Common myeloid progenitor, CD34-positive (primary cell): ENCODE measurements around the gene APCS.

ENCODE experiments used
- CTCF ChIA-PET: fragments of 350-600 bp; sonication (Branson Sonifier 250); formaldehyde crosslinking; loops from one replicate; lab custom pipeline; 2021; ENCODE audit warnings: antibody characterized with exemption; lab: Charles Lee
- POLR2A ChIA-PET: fragments of 350-600 bp; sonication (Branson Sonifier 250); formaldehyde crosslinking; loops from one replicate; lab custom pipeline; 2021; ENCODE audit warnings: antibody characterized with exemption; lab: Charles Lee
- DNase-seq, 3 donors: peaks; one replicate each; pipeline versions ENCODE4 v3.0.0 to v3.0.0-alpha.2; 2013
- H3K27ac ChIP-seq, 2 experiments: 1 replicate in 1 of 2; 2 replicates in 1 of 2; pipeline ENCODE4 v1.7.0; 2013; ENCODE audit warnings: inconsistent platforms in 2 of 2, low read length in 2 of 2, mild to moderate bottlenecking in 2 of 2, low read depth in 1 of 2, moderate library complexity in 1 of 2; ENCODE audit not compliant: severe bottlenecking in 2 of 2, insufficient read depth in 1 of 2, poor library complexity in 1 of 2
- H3K27me3 ChIP-seq, 5 experiments: replicated peaks in 2 of 5; 1 replicate in 3 of 5; 2 replicates in 2 of 5; pipeline versions ENCODE4 v1.6.1 to v1.7.0; 2013; ENCODE audit warnings: low read length in 4 of 5, mild to moderate bottlenecking in 2 of 5, moderate library complexity in 2 of 5, inconsistent platforms in 1 of 5; ENCODE audit not compliant: insufficient read depth in 5 of 5, control insufficient read depth in 4 of 5
- H3K36me3 ChIP-seq, 4 experiments: 1 replicate in 2 of 4; 2 replicates in 2 of 4; pipeline versions ENCODE4 v1.6.1 to v1.7.0; 2013; ENCODE audit warnings: low read length in 3 of 4, control low read depth in 1 of 4, mild to moderate bottlenecking in 1 of 4; ENCODE audit not compliant: control insufficient read depth in 4 of 4, insufficient read depth in 4 of 4
- H3K4me1 ChIP-seq, 4 experiments: 1 replicate in 3 of 4; 2 replicates in 1 of 4; pipeline versions ENCODE4 v1.6.1 to v1.7.1; 2013; ENCODE audit warnings: low read length in 3 of 4, mild to moderate bottlenecking in 3 of 4, control low read depth in 1 of 4, inconsistent platforms in 1 of 4, moderate library complexity in 1 of 4; ENCODE audit not compliant: control insufficient read depth in 4 of 4, insufficient read depth in 4 of 4; ENCODE audit errors: control extremely low read depth in 1 of 4
- H3K4me3 ChIP-seq, 7 experiments: 1 replicate in 4 of 7; 2 replicates in 3 of 7; pipeline versions ENCODE4 v1.5.1 to v1.7.0; 2013; ENCODE audit warnings: mild to moderate bottlenecking in 7 of 7, low read length in 6 of 7, moderate library complexity in 6 of 7, inconsistent platforms in 2 of 7, low read depth in 2 of 7, control low read depth in 1 of 7; ENCODE audit not compliant: insufficient read depth in 4 of 7, control insufficient read depth in 1 of 7; ENCODE audit errors: extremely low read depth in 1 of 7
- H3K9me3 ChIP-seq, 5 experiments: 1 replicate in 4 of 5; 2 replicates in 1 of 5; pipeline versions ENCODE4 v1.6.1 to v1.7.1; 2013; ENCODE audit warnings: low read length in 4 of 5, mild to moderate bottlenecking in 2 of 5, inconsistent platforms in 1 of 5, low read depth in 1 of 5, moderate library complexity in 1 of 5; ENCODE audit not compliant: control insufficient read depth in 4 of 5, insufficient read depth in 2 of 5; ENCODE audit errors: control extremely low read depth in 1 of 5
- WGBS: methylation state at CpG from one replicate; pipeline ENCODE4 v1.1.5; 2013; ENCODE audit not compliant: insufficient coverage; 5-methylcytosine and 5-hydroxymethylcytosine counted together

The APCS gene

GRCh38 chr1:159598196-159598595 lies 10.6 kb downstream of the APCS start:
- ChIA-PET CTCF (no interaction called here), POLR2A (no interaction called here)
- Histone ChIP-seq H3K36me3 (no peaks in the 10 kb centered on the region), H3K27ac (no peak overlapping the region), H3K4me3 (no peak overlapping the region), H3K9me3 (no peaks in the 10 kb centered on the region), H3K4me1 (peaks cover 0 to 11% (median 7%) of the 10 kb centered on the region in 4 experiments), H3K27me3 (peaks cover 0 to 3% (median 0%) of the 10 kb centered on the region in 5 experiments)
- WGBS = 93% methylated on average over 4 of the region's 4 CpGs
- DNase-seq = no peak

- ChIA-PET CTCF (no interaction called here), POLR2A (no interaction called here)
- no peak overlapping the region for H3K27ac ChIP-seq
- H3K4me1 ChIP-seq = no peaks in the 10 kb centered on the region
- no peak for DNase-seq
- H3K27me3 ChIP-seq = no peaks in the 10 kb centered on the region
- no peak overlapping the region for H3K4me3 ChIP-seq
- H3K36me3 ChIP-seq = no peaks in the 10 kb centered on the region
- peaks cover 0 to 4% (median 0%) of the 10 kb centered on the region in 5 experiments for H3K9me3 ChIP-seq
- WGBS = no CpG with 5 or more reads among the region's 3 CpGs
Measured at GRCh38 chr1:159600894-159601293, 13.3 kb downstream of the APCS start.

GRCh38 chr1:159602501-159602999 lies 14.9 kb downstream of the APCS start:
- WGBS = 77% methylated on average over 4 of the region's 5 CpGs
- no peaks in the 10 kb centered on the region for H3K4me1 ChIP-seq
- no peak for DNase-seq
- H3K36me3 ChIP-seq = no peaks in the 10 kb centered on the region
- H3K9me3 ChIP-seq = peaks cover 0 to 4% (median 0%) of the 10 kb centered on the region in 5 experiments
- no peak overlapping the region for H3K4me3 ChIP-seq
- CTCF ChIA-PET = no interaction called here
- no peaks in the 10 kb centered on the region for H3K27me3 ChIP-seq
- POLR2A ChIA-PET = no interaction called here
- no peak overlapping the region for H3K27ac ChIP-seq

- Histone ChIP-seq H3K9me3 (no peaks in the 10 kb centered on the region), H3K36me3 (no peaks in the 10 kb centered on the region), H3K27me3 (no peaks in the 10 kb centered on the region), H3K4me1 (no peaks in the 10 kb centered on the region), H3K4me3 (no peak overlapping the region), H3K27ac (no peak overlapping the region)
- DNase-seq = no peak
- CTCF ChIA-PET = interaction anchor here (0.7 kb wide), 1 partner anchor 14 kb away, joined by 3 read pairs; no protein-coding TSS in a partner anchor
- POLR2A ChIA-PET = no interaction called here
- WGBS = 97% methylated on average over 6 of the region's 8 CpGs
Measured at GRCh38 chr1:159612211-159612885, 24.7 kb downstream of the APCS start.

GRCh38 chr1:159632922-159633321 lies 45.3 kb downstream of the APCS start:
- DNase-seq = no peak
- H3K36me3 ChIP-seq = no peaks in the 10 kb centered on the region
- H3K27me3 ChIP-seq = no peaks in the 10 kb centered on the region
- CTCF ChIA-PET = no interaction called here
- no peak overlapping the region for H3K4me3 ChIP-seq
- H3K9me3 ChIP-seq = peaks cover 0 to 7% (median 1%) of the 10 kb centered on the region in 5 experiments
- no peaks in the 10 kb centered on the region for H3K4me1 ChIP-seq
- H3K27ac ChIP-seq = no peak overlapping the region
- POLR2A ChIA-PET = no interaction called here
